Measurements from ENCODE around the gene SURF1. TPM values are rescaled to one million over a fixed set of nuclear protein-coding genes. Genes with fewer than 3 reads are reported as not detected.
"Not testable (repeated sequence)": the region's sequence is repeated elsewhere in the genome, so short reads cannot be mapped to it uniquely, and the experiment has no call there.

SURF1 gene
- total and polyA plus RNA-seq, 4 donors: 29.2 to 85.4 (median 60.4) TPM

- no peaks in the 10 kb centered on the region for H3K27me3 ChIP-seq (ENCODE audit: control insufficient read depth in 1 of 2, insufficient read depth in 2 of 2, low read length in 1 of 2)
- H3K9me3 ChIP-seq (ENCODE audit: control insufficient read depth, low read length): no peaks in the 10 kb centered on the region
- no peak overlapping the region for H3K4me3 ChIP-seq (ENCODE audit: low read length in 2 of 2)
- intact Hi-C loops (cut with DNase I): no loop called here
- H3K4me1 ChIP-seq (ENCODE audit: control insufficient read depth in 1 of 2, insufficient read depth in 2 of 2, low read length in 2 of 2): no peaks in the 10 kb centered on the region
- peaks cover 0 to 6% of the 10 kb centered on the region in 2 donors for H3K36me3 ChIP-seq (ENCODE audit: control insufficient read depth in 1 of 2, insufficient read depth in 2 of 2, low read length in 1 of 2)
- no peak overlapping the region for H3K27ac ChIP-seq (ENCODE audit: low read depth in 1 of 2, low read length in 2 of 2)
- ATAC-seq (ENCODE audit: low FRiP score) (no peak), DNase-seq (peak; percentile 43 to 66)
- 96 to 98% methylated on average over 57 of the region's 57 CpGs for WGBS, 2 donors
Measured at GRCh38 chr9:133331641-133332380, 24.5 kb downstream of the SURF1 start.

GRCh38 chr9:133331221-133331620 lies 25.1 kb downstream of the SURF1 start:
- WGBS, 2 donors: 81 to 88% methylated on average over 19 of the region's 19 CpGs
- H3K4me1 ChIP-seq (ENCODE audit: control insufficient read depth in 1 of 2, insufficient read depth in 2 of 2, low read length in 2 of 2): no peaks in the 10 kb centered on the region
- H3K4me3 ChIP-seq (ENCODE audit: low read length in 2 of 2): no peak overlapping the region
- no peak for ATAC-seq (ENCODE audit: low FRiP score)
- H3K27me3 ChIP-seq (ENCODE audit: control insufficient read depth in 1 of 2, insufficient read depth in 2 of 2, low read length in 1 of 2): no peaks in the 10 kb centered on the region
- peaks cover 0 to 6% of the 10 kb centered on the region in 2 donors for H3K36me3 ChIP-seq (ENCODE audit: control insufficient read depth in 1 of 2, insufficient read depth in 2 of 2, low read length in 1 of 2)
- intact Hi-C loops (cut with DNase I): no loop called here
- peak in 1 of 2 donors; percentile 18 for DNase-seq
- H3K27ac ChIP-seq (ENCODE audit: low read depth in 1 of 2, low read length in 2 of 2): no peak overlapping the region
- no peaks in the 10 kb centered on the region for H3K9me3 ChIP-seq (ENCODE audit: control insufficient read depth, low read length)

GRCh38 chr9:133329306-133330156 lies 26.8 kb downstream of the SURF1 start:
- DNase-seq: peak; percentile 43 to 49
- H3K27ac ChIP-seq (ENCODE audit: low read depth in 1 of 2, low read length in 2 of 2); H3K9me3 ChIP-seq (ENCODE audit: control insufficient read depth, low read length); intact Hi-C loops (cut with DNase I); H3K36me3 ChIP-seq (ENCODE audit: control insufficient read depth in 1 of 2, insufficient read depth in 2 of 2, low read length in 1 of 2); H3K27me3 ChIP-seq (ENCODE audit: control insufficient read depth in 1 of 2, insufficient read depth in 2 of 2, low read length in 1 of 2); ATAC-seq (ENCODE audit: low FRiP score); H3K4me3 ChIP-seq (ENCODE audit: low read length in 2 of 2); H3K4me1 ChIP-seq (ENCODE audit: control insufficient read depth in 1 of 2, insufficient read depth in 2 of 2, low read length in 2 of 2): not testable (repeated sequence)
- 55 to 59% methylated on average over 21 of the region's 21 CpGs for WGBS, 2 donors

- H3K4me3 ChIP-seq (ENCODE audit: low read length in 2 of 2): no peak overlapping the region
- ATAC-seq (ENCODE audit: low FRiP score) (no peak), DNase-seq (peak in 1 of 2 donors; percentile 11)
- no peaks in the 10 kb centered on the region for H3K4me1 ChIP-seq (ENCODE audit: control insufficient read depth in 1 of 2, insufficient read depth in 2 of 2, low read length in 2 of 2)
- H3K27me3 ChIP-seq (ENCODE audit: control insufficient read depth in 1 of 2, insufficient read depth in 2 of 2, low read length in 1 of 2): no peaks in the 10 kb centered on the region
- H3K36me3 ChIP-seq (ENCODE audit: control insufficient read depth in 1 of 2, insufficient read depth in 2 of 2, low read length in 1 of 2): peaks cover 0 to 4% of the 10 kb centered on the region in 2 donors
- WGBS, 2 donors: 87 to 90% methylated on average over 10 of the region's 10 CpGs
- no peak overlapping the region for H3K27ac ChIP-seq (ENCODE audit: low read depth in 1 of 2, low read length in 2 of 2)
- H3K9me3 ChIP-seq (ENCODE audit: control insufficient read depth, low read length): no peaks in the 10 kb centered on the region
- intact Hi-C loops (cut with DNase I): no loop called here
Measured at GRCh38 chr9:133327834-133328484, 28.3 kb downstream of the SURF1 start.

GRCh38 chr9:133327021-133327420 lies 29.3 kb downstream of the SURF1 start:
- 80 to 84% methylated on average over 6 of the region's 6 CpGs for WGBS, 2 donors

GRCh38 chr9:133323991-133324703 lies 32.1 kb downstream of the SURF1 start:
- 84 to 87% methylated on average over 13 of the region's 13 CpGs for WGBS, 2 donors
- Histone ChIP-seq H3K27me3 (ENCODE audit: control insufficient read depth in 1 of 2, insufficient read depth in 2 of 2, low read length in 1 of 2) (no peaks in the 10 kb centered on the region), H3K9me3 (ENCODE audit: control insufficient read depth, low read length) (no peaks in the 10 kb centered on the region), H3K36me3 (ENCODE audit: control insufficient read depth in 1 of 2, insufficient read depth in 2 of 2, low read length in 1 of 2) (no peaks in the 10 kb centered on the region), H3K4me1 (ENCODE audit: control insufficient read depth in 1 of 2, insufficient read depth in 2 of 2, low read length in 2 of 2) (no peaks in the 10 kb centered on the region), H3K4me3 (ENCODE audit: low read length in 2 of 2) (no peak overlapping the region), H3K27ac (ENCODE audit: low read depth in 1 of 2, low read length in 2 of 2) (no peak overlapping the region)
- no peak for ATAC-seq (ENCODE audit: low FRiP score)
- DNase-seq: peak in 1 of 2 donors; percentile 19
- intact Hi-C loops (cut with DNase I): no loop called here

More at GRCh38 chr9:133327021-133327420, 29.3 kb downstream of the SURF1 start:
- H3K27ac ChIP-seq (ENCODE audit: low read depth in 1 of 2, low read length in 2 of 2); intact Hi-C loops (cut with DNase I); H3K4me3 ChIP-seq (ENCODE audit: low read length in 2 of 2); H3K9me3 ChIP-seq (ENCODE audit: control insufficient read depth, low read length); ATAC-seq (ENCODE audit: low FRiP score); H3K27me3 ChIP-seq (ENCODE audit: control insufficient read depth in 1 of 2, insufficient read depth in 2 of 2, low read length in 1 of 2); H3K36me3 ChIP-seq (ENCODE audit: control insufficient read depth in 1 of 2, insufficient read depth in 2 of 2, low read length in 1 of 2); H3K4me1 ChIP-seq (ENCODE audit: control insufficient read depth in 1 of 2, insufficient read depth in 2 of 2, low read length in 2 of 2): not testable (repeated sequence)
- peak in 1 of 2 donors; percentile 13 for DNase-seq

GRCh38 chr9:133323211-133323610 lies 33.1 kb downstream of the SURF1 start:
- DNase-seq (no peak), ATAC-seq (ENCODE audit: low FRiP score) (no peak)
- no peaks in the 10 kb centered on the region for H3K9me3 ChIP-seq (ENCODE audit: control insufficient read depth, low read length)
- no peaks in the 10 kb centered on the region for H3K27me3 ChIP-seq (ENCODE audit: control insufficient read depth in 1 of 2, insufficient read depth in 2 of 2, low read length in 1 of 2)
- no peak overlapping the region for H3K4me3 ChIP-seq (ENCODE audit: low read length in 2 of 2)
- H3K27ac ChIP-seq (ENCODE audit: low read depth in 1 of 2, low read length in 2 of 2): no peak overlapping the region
- H3K36me3 ChIP-seq (ENCODE audit: control insufficient read depth in 1 of 2, insufficient read depth in 2 of 2, low read length in 1 of 2): no peaks in the 10 kb centered on the region
- intact Hi-C loops (cut with DNase I): no loop called here
- no peaks in the 10 kb centered on the region for H3K4me1 ChIP-seq (ENCODE audit: control insufficient read depth in 1 of 2, insufficient read depth in 2 of 2, low read length in 2 of 2)
- 89% methylated on average over 10 of the region's 10 CpGs for WGBS, 2 donors

GRCh38 chr9:133322701-133323100 lies 33.6 kb downstream of the SURF1 start:
- DNase-seq (no peak), ATAC-seq (ENCODE audit: low FRiP score) (no peak)
- intact Hi-C loops (cut with DNase I): no loop called here
- no peaks in the 10 kb centered on the region for H3K36me3 ChIP-seq (ENCODE audit: control insufficient read depth in 1 of 2, insufficient read depth in 2 of 2, low read length in 1 of 2)
- H3K9me3 ChIP-seq (ENCODE audit: control insufficient read depth, low read length): no peaks in the 10 kb centered on the region
- H3K27me3 ChIP-seq (ENCODE audit: control insufficient read depth in 1 of 2, insufficient read depth in 2 of 2, low read length in 1 of 2): no peaks in the 10 kb centered on the region
- no peaks in the 10 kb centered on the region for H3K4me1 ChIP-seq (ENCODE audit: control insufficient read depth in 1 of 2, insufficient read depth in 2 of 2, low read length in 2 of 2)
- H3K27ac ChIP-seq (ENCODE audit: low read depth in 1 of 2, low read length in 2 of 2): no peak overlapping the region
- H3K4me3 ChIP-seq (ENCODE audit: low read length in 2 of 2): no peak overlapping the region
- WGBS, 2 donors: 83 to 85% methylated on average over 14 of the region's 14 CpGs

Measured in aorta (tissue), 5 donors.